Myocyte (in vitro differentiated cells): ENCODE results near the gene STK40. TPM values are rescaled to one million over a fixed set of nuclear protein-coding genes. Genes with fewer than 3 reads are reported as not detected.

ENCODE experiments used
- DNase-seq: peaks from one replicate; pipeline ENCODE4 v3.0.0-alpha.2; 2012; ENCODE audit warnings: low read depth
- total RNA-seq: library from RNA; depleted of rRNA; stranded (reverse); fragments of >200 nt; gene quantifications from 2 replicates; pipeline ENCODE4 v1.2.3, GENCODE V29; 2014

Gene STK40
- total RNA-seq, 1 donor from 2014 or later, result 18.2 TPM

DNA sequence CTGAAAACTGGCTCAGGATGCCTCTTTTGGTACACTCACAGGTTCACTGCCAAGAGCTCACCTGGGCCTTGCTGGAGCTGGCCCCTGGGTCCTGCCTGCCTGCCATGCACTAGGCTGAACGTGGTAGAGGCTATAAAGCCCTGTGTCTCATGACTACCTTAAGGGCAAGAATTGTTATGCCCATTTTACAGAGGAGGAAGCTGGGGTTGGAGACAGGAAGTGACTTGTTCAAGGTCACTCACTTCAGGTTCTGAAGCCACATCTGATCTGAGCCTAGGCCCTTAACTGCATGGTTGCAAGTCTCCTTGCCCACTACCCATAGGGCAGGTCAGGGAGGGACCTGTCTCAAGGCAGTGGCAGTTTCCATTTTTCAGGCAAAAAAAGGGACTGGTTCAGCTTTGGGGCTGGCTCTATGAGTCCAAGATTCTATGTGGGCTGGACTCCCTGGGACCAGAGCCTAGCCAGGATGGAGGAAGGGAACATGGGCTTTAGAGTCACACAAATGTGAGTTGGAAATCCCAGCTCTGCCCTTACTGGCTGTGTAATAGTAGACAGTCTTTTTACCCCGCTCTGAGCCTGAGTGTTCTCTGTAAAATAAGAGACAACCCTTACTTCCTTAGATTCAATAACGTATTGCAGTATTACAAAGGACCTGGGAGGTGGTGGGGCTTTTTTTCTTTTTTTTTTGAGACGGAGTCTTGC, 7.8 kb downstream of the STK40 start:
- DNase-seq, result no peak

DNA sequence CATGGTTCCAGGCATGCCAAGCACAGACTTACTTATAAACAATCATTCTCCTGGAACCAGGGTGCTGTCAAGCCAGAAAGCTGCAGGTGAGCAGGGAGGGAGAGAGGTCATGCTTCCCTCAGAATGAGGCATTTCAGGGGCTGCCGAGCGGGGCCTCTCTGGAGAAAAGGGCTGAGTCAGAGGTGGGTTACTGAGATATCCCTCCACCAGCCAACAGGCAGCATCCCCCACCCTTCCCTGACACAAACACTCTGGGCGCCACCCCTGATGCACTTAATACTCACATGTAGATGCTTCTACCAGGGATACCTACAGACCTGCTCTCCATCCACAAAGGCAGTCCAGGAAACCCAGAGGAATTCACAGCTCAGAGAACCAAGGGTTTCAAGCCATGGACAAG, 13.1 kb downstream of the STK40 start:
- no peak for DNase-seq

DNA sequence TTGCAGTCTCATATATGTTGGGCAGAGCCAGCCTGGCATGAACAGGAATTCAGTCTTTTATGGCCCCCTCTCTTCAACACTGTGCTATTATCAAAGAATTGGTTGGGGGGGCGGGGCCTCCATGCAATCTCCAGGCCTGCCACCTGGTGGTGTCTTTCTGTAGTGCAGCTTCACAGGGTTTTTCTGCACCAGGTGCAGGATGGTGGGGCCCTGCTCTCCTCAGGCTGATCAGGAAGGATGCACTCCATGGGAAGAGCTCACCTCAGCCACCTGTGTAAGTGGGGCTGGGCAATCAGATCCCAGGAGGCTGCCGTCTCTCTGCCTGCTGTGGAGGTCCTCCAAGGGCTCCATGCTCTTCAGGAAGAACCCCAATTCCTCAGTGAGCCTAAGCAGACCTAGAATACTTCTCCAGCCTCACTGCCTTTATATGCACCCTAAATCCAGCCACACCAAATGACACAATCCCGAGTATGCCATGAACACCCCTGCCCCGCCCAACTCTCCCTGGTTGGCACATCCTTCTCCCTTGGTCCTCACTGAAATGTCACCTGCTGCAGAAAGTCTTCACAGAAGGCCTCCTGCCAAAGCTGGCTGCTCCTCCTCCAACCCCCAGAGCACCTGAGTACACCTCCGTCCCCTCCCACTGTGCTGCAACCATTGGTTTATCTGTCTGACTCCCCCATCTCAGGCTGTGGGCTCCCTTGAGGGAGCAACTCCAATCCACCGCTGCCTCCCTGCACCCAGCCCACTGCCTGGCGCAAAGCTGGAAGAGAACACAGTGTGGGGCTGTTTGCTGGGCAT, 16.5 kb downstream of the STK40 start:
- peak; percentile 78 for DNase-seq

DNA sequence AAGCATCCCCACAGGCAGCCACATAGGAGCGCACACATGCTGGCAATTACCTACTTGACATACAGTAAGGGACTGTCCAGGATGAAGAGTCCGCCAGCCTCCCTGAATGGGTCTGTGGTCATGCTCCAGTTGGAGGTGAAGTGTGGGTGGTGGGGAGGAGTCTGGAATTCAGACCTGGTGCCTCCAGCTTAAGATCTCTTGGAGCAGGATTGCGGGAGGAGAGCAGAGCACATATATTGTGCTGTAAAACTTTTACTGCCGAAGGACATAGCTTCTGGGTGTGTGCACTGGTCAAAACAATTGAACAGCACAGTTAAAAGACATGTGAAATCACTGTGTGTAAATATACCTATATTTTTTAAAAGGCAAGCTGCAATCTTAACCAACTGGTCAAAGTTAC, 17.9 kb downstream of the STK40 start:
- DNase-seq, result no peak

DNA sequence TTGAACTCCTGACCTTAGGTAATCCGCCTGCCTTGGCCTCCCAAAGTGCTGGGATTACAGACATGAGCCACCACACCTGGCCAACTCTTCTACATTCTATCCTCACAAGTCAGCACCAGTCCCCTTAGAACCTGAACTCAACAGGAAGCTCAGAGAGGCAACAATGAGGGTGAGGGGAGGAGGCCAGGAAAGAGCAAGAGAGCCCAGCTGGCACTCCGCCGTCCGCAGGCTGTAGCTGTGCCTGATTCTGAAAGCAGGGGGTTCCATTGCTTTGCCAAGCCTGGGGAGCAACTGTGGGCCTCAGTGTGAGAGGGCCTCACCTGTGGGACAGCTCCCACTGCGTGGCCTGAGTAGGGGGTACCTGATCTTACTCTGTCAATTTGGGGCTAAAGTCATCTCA, 18.7 kb downstream of the STK40 start:
- no peak for DNase-seq

DNA sequence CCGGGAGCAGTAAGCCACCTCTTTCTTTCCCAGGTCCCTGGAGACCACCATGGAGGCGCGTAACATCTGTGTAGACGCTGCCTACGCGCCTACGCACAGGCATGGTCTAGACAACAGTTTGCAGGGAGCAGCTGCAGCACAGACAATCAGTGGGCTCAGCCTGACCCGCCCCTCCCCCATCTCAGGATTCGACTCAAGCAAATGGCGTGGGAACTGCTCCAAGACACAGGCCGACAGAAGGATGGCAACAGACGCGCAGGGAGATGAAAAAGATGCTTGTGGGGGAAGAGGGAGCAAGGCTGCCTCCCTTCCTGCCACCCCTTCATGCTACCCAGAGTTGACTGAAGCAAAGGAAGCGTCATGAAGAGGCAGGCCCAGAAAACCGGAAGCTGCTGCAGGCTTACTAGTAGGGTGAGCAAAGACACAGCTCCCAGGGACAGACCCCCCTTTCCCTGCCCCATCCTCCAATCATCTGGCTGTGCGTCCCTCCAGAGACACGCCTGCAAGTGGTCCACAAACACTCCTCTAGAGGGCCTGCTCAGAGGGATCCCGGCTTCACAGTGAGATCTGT, 19.5 kb downstream of the STK40 start:
- DNase-seq, result peak; percentile 96

DNA sequence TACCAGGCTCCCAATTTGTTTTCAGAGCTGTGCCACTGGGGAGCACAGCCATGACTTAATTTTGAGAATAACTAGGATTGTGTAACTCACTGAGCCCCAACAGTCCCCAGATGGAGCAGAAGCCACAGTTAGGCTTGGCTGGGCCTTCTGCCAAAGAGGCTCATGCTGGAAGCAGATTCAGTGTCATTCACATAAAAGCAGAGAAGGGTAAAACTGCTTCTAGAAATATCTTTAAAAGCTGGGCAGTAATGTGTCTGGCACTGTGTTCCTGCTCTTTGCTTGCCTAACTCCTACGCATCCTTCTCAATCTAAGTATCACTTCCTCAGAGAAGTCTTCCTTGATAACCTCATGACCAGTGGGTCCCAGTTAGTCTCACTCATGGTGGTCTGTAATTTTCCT, 20.3 kb downstream of the STK40 start:
- DNase-seq, result peak; percentile 84

DNA sequence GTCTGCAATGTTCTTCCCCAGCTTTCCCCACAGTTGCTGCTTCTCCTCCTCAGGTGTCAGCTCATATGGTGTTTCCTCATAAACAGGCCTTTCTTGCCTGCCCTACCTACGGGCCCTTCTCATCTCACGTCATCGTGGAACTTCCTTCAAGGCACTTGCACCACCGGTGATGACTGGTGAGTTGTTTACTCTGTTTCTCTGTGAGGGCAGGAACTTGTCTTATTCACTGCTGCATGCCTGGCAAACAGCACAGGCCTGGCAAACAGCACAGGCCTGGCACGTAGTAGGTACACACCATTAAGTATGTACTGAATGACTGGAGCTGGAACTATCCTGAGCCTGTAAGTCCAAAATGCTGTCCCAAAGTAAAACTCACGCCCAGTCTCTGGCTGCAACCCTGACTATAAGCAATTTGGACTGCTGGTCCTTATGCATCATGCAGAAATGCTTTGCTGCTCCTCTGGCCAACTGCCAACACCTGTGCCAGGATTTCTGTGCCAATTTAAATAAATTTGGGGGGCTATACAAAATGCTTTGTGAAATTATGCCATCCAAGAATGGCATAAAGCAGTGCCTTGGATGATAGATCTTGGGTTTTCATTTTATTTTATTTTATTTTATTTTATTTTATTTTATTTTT, 25.7 kb downstream of the STK40 start:
- no peak for DNase-seq

DNA sequence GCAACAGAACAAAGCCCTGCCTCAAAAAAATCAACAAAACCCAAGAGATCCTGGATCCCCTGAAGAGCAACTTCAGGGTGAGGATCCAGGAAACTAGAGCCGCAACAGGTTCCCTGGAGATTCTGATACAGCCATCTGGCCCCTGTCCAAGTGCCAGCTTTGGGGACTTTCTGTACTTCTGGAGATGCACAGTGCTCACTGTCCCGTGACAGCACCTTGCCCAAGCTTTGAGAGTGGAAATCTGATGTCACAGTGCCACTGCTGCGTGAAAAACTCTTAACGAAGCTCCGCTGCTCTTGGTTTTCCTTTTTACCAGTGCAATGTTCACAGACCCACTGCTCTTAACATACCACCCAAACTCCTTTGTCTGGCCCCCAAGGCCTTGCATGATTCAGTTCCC, 26.3 kb downstream of the STK40 start:
- no peak for DNase-seq

DNA sequence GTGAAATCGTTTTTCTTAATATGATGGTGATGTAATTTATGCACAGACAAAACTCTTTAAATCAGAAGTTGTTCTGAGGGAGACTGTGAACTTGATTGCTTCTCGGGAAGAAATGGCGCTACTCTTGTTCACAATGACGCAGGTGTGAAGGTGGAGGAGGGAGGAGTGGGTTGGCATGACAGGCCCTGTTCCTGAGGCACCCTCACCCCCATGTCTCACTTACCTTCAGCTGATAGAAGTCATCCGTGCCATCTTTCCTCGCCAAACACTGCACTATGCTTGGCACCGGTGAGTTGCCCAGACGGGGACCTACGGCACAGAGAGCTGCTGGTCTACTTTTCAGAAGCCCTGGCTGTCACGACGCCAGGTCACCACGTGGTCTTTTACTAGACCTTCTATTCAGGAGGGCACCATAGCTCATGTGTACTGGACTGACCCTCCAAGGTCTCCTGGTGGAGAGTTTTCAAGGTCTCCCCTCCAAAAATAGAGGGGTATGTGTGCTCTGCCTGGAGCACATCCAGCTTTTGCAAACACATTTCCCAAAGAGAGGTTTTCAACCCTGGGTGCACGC, 27.1 kb downstream of the STK40 start:
- DNase-seq, result no peak

DNA sequence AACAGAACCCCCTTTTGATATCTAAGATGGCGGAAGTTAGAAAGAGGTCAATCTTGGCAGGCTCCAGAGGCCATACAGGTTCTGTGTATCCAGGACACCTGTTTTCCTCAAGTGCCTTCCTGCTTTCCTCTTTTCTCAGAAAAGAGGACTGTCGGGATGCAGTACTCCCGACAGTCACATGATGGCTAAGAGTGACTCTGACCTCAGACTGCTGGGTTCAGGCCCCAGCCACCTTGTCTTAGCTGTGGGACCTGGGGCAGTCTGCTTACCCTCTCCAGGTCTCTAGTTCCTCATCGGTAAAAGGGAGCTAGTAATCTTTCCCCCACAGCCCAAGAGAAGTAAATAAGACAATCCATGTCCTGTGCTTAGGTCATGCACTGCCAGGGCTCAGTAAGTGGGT, 29.9 kb downstream of the STK40 start:
- no peak for DNase-seq

DNA sequence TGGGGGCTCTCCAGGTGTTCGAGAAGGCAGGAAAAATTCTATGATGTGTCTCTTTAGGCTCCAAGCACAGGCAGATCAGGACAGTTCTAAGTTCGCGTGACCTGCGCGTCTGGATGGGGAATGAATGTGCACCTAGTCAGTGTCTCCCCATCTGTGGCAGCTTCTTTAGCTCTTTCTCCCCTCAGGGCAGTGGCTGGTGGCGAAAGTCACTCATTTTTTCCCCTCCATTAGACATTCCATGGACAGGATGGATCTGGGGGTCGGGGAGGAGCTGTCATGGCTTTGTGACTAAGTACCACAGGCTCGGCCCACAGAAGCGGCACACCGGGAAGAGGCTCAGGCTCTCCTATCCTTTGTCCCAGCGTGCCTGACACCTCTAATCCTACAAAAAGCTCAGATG, 31.2 kb downstream of the STK40 start:
- no peak for DNase-seq

DNA sequence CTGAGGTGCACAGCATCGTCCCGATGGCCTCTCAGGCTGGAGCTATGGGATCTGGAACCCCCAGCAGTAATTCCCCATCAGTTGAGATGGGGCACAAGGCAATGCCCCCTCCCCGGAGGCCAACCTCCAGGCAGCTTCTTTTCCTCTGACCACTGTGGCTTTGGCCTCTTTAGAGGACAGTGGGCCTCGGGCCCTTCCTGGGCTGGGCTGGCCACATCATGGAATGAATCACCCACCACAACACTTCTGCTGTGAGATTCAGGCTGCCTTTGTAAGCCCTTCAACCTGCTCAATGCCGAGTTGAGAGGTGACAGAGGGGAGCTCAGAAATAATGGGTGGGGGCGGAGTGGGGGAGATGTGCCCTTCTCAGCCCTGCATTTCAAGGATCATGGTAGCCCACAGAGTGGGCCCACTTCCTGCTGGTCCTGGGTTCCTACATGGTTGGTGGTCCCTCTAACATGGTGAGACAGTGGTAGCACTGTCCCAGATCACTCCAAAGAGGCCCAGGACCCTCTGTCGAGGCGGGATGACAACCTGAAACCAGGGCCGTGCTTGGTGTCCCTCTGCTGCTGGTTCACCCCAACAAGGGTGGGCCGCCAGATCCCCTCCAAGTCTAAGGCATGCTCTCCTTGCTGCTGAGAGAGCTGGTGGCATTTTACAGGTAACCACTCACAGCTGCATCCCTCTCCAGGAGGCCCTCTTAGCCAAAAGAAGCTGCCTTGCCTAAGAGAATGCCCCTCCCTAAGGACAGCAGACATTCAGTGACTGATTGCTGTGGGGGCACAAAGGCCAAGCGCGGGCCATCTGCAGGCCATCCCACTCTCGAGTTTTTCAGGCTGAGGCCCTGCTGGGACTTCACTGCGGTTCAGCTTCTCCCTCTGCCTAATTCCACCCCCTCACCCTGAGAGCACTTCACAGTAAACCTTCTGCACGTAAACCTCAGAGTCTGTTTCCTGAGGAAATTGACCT, 32.5 kb downstream of the STK40 start:
- peak; percentile 84 for DNase-seq

DNA sequence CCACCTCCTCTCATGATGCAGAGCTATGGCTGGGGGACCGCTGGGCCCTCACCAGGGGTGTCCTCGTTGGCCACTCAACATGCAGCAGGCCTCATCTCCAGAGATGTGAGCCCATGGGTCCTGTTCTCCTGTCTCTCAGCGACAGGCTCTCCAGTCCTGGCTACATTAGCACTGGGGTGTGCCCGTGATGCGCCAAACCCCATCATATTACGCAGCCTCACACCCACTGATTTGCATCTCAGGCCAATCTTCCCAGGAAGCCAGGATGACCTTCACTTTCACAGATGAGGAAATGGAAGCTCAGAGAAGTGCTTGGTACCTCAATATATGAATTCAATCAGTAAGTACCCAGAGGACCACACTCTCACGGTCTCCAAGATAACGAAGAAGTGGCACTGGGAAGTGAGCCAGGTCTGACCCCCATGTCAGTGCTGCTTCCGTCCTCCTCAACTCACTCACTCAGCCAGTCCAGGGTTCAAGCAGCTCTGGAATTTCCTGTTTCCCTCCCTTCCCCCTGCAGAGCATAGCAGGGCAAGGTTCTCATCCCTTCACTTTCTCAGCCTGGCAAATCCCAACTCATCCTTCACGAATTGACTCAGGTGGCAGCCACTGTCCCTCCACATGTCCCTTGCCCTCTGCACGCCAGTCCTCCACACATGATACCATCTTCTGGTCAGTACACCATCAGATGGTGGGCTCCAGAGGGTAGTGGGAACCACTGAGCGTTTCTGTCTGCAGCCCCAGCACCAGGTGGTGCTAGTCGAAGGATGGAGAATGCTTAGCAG, 33.4 kb downstream of the STK40 start:
- peak; percentile 17 for DNase-seq

DNA sequence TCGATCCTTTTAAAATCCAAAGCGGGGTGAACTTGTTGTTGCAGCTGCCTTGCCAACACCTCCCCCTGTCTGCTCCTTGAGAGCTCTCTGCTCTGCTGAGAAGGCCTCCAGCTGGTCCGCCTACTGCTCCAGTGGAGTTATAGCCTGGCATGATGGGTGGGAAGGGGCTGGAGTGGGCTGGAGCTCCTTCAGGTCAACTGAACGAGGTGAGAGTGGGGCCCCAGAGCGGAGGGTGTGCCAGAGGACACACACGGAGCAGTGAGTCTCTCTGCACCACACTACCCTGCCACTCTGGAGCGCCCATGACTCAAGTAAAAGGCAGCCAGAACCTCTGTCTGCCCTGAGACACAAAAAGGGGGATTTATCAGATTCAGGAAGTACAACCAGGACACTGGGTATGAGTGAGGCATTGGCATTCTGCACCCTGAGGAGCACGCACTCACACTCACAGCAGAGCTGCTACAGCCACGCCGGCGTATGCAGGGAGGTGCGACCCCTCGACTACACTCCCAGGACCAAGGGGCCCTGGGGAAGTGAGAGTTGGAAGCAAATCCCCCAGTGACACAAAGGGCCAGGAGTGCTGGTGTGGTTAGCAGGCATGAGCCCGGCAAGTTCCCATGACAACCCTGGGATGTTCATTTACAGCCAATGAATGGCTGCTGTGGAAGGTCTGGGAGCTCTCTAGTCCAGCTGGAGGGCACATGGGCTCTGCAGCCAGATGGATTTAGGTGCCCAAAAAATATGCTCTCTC, 34.3 kb downstream of the STK40 start:
- DNase-seq, result peak; percentile 85

DNA sequence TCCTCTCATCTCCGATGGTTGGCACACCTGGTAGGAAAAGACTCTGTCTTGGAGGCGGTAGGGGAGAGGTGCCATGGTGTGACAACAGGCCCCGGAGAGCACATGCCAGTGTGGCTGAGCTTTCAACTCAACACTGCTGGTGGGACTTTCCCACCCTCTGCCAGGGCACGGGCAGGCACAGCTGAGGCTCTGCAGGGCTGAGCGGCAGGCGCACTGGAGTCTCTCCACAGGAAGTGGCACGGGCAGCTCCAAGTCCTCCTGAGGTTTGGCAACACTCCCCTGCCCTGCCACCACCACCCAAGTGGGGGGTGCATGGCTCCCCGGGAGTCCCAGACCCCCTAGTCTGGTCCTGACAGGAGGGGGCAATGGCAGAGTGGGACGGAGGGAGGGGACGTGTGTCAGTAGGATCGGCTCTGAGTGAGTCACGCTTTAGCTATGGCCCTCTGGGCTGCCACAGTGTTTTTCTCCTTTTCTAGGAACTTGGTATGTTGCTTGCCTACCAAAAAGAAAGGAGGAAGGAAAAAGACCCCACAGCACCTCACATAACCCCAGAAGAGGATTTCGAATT, 35.0 kb downstream of the STK40 start:
- peak; percentile 93 for DNase-seq

DNA sequence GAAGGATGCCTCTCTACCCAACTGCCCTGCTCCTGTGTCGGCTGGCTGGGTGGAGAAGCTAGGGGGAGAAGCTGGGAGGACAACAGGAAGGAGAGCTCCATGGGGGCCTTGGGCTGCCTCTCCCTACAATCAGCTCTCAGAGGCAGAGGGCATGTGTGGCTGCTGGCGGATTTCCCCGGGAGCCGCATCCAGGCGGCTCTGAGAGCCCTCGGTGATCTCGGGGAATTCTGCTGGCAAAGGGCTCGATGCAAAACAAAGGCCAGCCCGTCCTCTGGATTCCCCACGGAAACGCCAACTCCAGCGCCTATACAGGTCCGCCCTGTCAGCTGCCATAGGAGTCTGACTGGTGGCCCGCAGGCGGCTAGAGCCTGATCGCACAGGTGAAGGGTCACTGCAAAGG, 35.9 kb downstream of the STK40 start:
- peak; percentile 62 for DNase-seq

DNA sequence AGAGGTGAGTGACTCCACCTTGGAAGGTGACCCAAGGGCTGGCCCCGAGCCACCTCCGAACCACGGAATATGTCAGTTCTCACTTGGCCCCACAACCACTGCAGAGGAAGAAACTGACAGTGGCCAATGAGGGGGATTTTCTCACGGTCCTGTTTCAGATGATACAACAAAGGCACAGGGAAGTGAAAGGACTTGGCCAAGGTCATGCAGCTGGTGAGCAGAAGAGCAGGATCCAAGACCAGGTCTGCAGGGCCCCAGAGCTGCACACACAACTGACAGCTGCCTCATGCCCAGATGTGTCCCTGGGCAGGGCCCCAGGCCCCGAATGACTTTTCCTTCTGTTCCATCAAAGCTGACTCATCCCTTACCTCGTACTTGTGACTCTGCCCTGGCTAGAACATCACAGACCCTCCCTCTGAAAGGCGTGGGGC, 36.5 kb downstream of the STK40 start:
- peak; percentile 65 for DNase-seq
